ENCODE data around the gene ILKAP. TPM values are rescaled to one million over a fixed set of nuclear protein-coding genes. Genes with fewer than 3 reads are reported as not detected.

Gene ILKAP
- total RNA-seq, 1 experiment from 2014 or later = 55.4 TPM

GRCh38 chr2:238140721-238141540, 62.6 kb downstream of the ILKAP start:
- no peaks in the 10 kb centered on the region for H3K9me3 Mint-ChIP-seq (ENCODE audit: low read depth, unreplicated experiment)
- no peak overlapping the region for H3K4me3 Mint-ChIP-seq (ENCODE audit: low read depth, unreplicated experiment)
- H3K36me3 Mint-ChIP-seq (ENCODE audit: insufficient read depth, unreplicated experiment) = peaks cover 10% of the 10 kb centered on the region
- no peaks in the 10 kb centered on the region for H3K27me3 Mint-ChIP-seq (ENCODE audit: unreplicated experiment)
- peak overlapping the region; percentile 42 for H3K27ac Mint-ChIP-seq (ENCODE audit: unreplicated experiment)
- intact Hi-C loops (cut with micrococcal nuclease; ENCODE audit: unreplicated experiment) = loop anchor here (5.0 kb wide), 1 partner anchor 79 kb away; the partner anchor contains the start of gene SCLY
- H3K4me1 Mint-ChIP-seq (ENCODE audit: low read depth, unreplicated experiment) = peaks cover 28% of the 10 kb centered on the region
- BruUV-seq (replicated peaks) = no TSS peak
- CTCF ChIA-PET = interaction anchor here (0.5 to 1.2 kb wide), 2 partner anchors 79 to 628 kb away, joined by 3 to 4 read pairs; no protein-coding TSS in a partner anchor
- no peak for DNase-seq
- TF ChIP-seq, protein P1, sequence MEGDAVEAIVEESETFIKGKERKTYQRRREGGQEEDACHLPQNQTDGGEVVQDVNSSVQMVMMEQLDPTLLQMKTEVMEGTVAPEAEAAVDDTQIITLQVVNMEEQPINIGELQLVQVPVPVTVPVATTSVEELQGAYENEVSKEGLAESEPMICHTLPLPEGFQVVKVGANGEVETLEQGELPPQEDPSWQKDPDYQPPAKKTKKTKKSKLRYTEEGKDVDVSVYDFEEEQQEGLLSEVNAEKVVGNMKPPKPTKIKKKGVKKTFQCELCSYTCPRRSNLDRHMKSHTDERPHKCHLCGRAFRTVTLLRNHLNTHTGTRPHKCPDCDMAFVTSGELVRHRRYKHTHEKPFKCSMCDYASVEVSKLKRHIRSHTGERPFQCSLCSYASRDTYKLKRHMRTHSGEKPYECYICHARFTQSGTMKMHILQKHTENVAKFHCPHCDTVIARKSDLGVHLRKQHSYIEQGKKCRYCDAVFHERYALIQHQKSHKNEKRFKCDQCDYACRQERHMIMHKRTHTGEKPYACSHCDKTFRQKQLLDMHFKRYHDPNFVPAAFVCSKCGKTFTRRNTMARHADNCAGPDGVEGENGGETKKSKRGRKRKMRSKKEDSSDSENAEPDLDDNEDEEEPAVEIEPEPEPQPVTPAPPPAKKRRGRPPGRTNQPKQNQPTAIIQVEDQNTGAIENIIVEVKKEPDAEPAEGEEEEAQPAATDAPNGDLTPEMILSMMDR (IDR thresholded peaks at IDR 0.05; ENCODE audit: unreplicated experiment) = no peak

DNA sequence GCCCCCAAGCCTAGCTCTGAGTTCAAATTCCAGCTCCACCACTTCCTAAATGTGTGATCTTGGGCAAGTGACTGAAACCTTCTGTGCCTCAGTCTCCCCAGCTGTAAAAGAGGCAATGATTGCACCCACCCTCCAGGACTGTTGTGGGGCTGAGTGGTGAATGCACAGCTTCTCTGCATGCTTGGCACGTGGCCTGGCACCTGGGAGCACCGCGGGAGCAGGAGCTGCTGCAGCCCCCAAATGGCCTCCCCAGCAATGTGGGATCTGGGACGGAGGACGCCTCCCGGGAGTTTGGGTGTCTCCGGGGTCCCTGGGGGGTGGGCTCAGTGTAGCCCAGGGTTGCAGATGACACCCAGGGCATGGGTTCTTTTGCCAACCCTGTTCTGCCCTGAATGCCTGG, 63.5 kb downstream of the ILKAP start:
- BruUV-seq (replicated peaks) = no TSS peak
- H3K9me3 Mint-ChIP-seq (ENCODE audit: low read depth, unreplicated experiment) = no peaks in the 10 kb centered on the region
- TF ChIP-seq, protein P1 (IDR thresholded peaks at IDR 0.05; ENCODE audit: unreplicated experiment) = no peak
- no peaks in the 10 kb centered on the region for H3K27me3 Mint-ChIP-seq (ENCODE audit: unreplicated experiment)
- CTCF ChIA-PET = no interaction called here
- DNase-seq = no peak
- intact Hi-C loops (cut with micrococcal nuclease; ENCODE audit: unreplicated experiment) = loop anchor here (5.0 kb wide), 1 partner anchor 78 kb away; the partner anchor contains the start of gene SCLY
- no peak overlapping the region for H3K4me3 Mint-ChIP-seq (ENCODE audit: low read depth, unreplicated experiment)
- no peak overlapping the region for H3K27ac Mint-ChIP-seq (ENCODE audit: unreplicated experiment)
- peaks cover 10% of the 10 kb centered on the region for H3K36me3 Mint-ChIP-seq (ENCODE audit: insufficient read depth, unreplicated experiment)
- H3K4me1 Mint-ChIP-seq (ENCODE audit: low read depth, unreplicated experiment) = peaks cover 28% of the 10 kb centered on the region

DNA sequence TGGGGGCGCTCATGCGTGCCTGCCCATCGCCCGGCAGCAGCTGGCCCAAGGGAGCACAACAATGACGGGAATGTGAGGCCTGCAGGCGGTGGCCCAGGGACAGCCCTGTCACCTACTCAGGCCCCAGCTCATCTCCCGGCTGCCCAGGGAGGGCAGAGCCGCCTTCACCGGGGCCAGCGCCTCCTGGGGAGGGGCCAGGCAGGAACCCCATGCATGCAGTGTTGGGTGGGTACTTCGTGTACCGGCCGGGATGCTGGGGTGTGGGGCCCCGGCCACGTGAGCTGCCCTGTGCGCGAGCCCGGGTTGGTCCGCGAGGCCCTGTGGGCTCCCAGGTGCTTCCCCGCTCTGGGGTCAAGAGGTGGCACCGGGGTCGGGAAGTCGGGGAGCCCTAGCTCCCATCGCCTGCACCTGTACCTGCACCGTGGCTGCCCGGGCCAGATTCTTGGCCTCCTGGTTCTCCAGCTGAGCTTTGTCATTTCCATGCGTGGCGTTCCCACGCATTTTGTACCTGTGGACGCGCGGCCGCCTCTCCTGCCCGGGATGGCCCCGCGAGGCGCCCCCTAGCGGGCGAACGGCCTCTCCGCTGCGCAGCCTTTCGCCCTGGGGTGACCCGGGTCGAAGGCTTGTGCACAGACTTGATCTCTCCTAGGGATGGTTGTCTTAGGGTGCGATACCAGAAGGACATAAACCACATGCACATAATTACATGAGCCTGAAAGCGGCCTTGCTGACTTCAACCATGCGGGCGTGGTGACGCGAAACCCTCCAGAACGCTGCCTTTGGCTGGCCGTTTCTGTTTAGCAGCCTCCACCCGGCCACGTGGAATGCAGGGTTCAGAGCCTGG, 64.1 kb downstream of the ILKAP start:
- CTCF ChIA-PET = no interaction called here
- no TSS peak for BruUV-seq (replicated peaks)
- peaks cover 28% of the 10 kb centered on the region for H3K4me1 Mint-ChIP-seq (ENCODE audit: low read depth, unreplicated experiment)
- TF ChIP-seq, protein P1 (IDR thresholded peaks at IDR 0.05; ENCODE audit: unreplicated experiment) = peak; percentile 64
- H3K4me3 Mint-ChIP-seq (ENCODE audit: low read depth, unreplicated experiment) = no peak overlapping the region
- H3K36me3 Mint-ChIP-seq (ENCODE audit: insufficient read depth, unreplicated experiment) = peaks cover 10% of the 10 kb centered on the region
- intact Hi-C loops (cut with micrococcal nuclease; ENCODE audit: unreplicated experiment) = loop anchor here (5.0 kb wide), 1 partner anchor 77 kb away; the partner anchor contains the start of gene SCLY
- H3K27me3 Mint-ChIP-seq (ENCODE audit: unreplicated experiment) = no peaks in the 10 kb centered on the region
- H3K9me3 Mint-ChIP-seq (ENCODE audit: low read depth, unreplicated experiment) = no peaks in the 10 kb centered on the region
- no peak for DNase-seq
- H3K27ac Mint-ChIP-seq (ENCODE audit: unreplicated experiment) = no peak overlapping the region

DNA sequence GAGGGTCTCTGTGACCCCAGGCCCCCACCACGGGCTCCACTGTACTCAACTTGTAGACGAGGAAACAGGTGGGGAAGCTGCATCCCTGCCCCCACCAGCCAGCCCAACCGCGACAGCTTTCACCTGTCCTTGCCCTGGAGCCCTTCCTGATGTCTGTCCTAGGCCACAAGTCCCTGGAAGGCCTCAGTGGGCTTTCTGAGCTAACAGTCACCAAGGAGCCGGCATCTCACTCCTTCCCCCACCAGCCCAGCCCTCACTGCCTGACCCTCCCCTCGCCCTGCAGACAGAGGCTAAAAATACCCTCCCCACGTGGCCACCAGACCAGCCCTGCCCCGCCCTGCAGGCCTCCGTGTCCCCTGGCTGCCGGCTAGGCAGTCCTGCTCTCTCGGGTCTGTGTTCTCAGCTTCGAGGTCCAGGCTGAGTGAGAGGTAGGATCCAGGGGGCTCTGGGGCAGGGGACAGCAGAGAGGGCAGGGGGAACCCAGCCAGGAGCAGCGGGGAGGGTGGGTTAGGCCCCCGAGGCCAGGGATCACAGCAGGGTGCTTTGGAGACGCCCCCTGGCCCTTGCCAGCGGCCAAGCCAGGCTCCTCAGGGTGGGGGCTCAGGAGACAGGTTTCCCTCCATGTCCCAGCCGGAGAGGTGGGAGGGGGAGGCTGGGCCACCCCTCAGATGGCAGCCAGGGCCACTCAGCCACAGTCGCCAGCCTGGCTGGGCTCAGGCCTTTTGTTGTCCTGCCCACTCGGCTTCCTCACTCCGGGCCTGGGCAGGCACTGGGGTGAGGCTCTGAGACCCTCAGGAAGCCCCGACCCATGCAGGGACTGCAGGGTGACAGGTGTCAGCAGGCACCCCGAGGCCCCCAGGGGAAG, 64.9 kb downstream of the ILKAP start, which contains the start of gene KLHL30:
Gene KLHL30 (plus strand): TSS at position 338 of the 865 bp plus-strand sequence. CDS start 2,087 bp downstream, outside the sequence.
- intact Hi-C loops (cut with micrococcal nuclease; ENCODE audit: unreplicated experiment) = no loop called here
- no peak within 1 kb of the TSS for H3K27ac Mint-ChIP-seq (ENCODE audit: unreplicated experiment)
- no TSS peak for BruUV-seq (replicated peaks)
- peaks cover 23% of the 10 kb centered on the region for H3K4me1 Mint-ChIP-seq (ENCODE audit: low read depth, unreplicated experiment)
- peaks cover 10% of the 10 kb centered on the region for H3K36me3 Mint-ChIP-seq (ENCODE audit: insufficient read depth, unreplicated experiment)
- TF ChIP-seq, protein P1 (IDR thresholded peaks at IDR 0.05; ENCODE audit: unreplicated experiment) = no peak
- no peak within 1 kb of the TSS for H3K4me3 Mint-ChIP-seq (ENCODE audit: low read depth, unreplicated experiment)
- no peaks in the 10 kb centered on the region for H3K9me3 Mint-ChIP-seq (ENCODE audit: low read depth, unreplicated experiment)
- DNase-seq = peak; percentile 47
- CTCF ChIA-PET = interaction anchor here (0.6 kb wide), 1 partner anchor 405 kb away, joined by 5 read pairs; no protein-coding TSS in a partner anchor
- H3K27me3 Mint-ChIP-seq (ENCODE audit: unreplicated experiment) = peaks cover 6% of the 10 kb centered on the region
